ENCODE measurements around the gene TMEM187. TPM values are rescaled to one million over a fixed set of nuclear protein-coding genes. Genes with fewer than 3 reads are reported as not detected.

TMEM187 gene
- total and polyA plus RNA-seq, 8 donors = 3.9 to 13.5 (median 6.3) TPM

GRCh38 chrX:154012336-154012991, 39.9 kb downstream of the TMEM187 start:
- ATAC-seq = peak; percentile 58
- Histone ChIP-seq H3K4me3 (no peak overlapping the region), H3K9me3 (no peaks in the 10 kb centered on the region), H3K27me3 (peaks cover 0 to 1% of the 10 kb centered on the region in 2 donors), H3K4me1 (peaks cover 0 to 46% of the 10 kb centered on the region in 2 donors), H3K36me3 (peaks cover 0 to 65% of the 10 kb centered on the region in 2 donors), H3K27ac (no peak overlapping the region)
- intact Hi-C loops (cut with DNase I) = no loop called here
- peak in 3 of 4 donors; percentile 25 to 55 (median 38) for DNase-seq
- no peak for TF ChIP-seq CTCF (IDR thresholded peaks at IDR 0.05)

- intact Hi-C loops (cut with DNase I) = no loop called here
Observed at GRCh38 chrX:154013001-154013421, 40.5 kb downstream of the TMEM187 start.

GRCh38 chrX:154013614-154014360, 41.2 kb downstream of the TMEM187 start:
- no peaks in the 10 kb centered on the region for H3K9me3 ChIP-seq
- peaks cover 0 to 47% of the 10 kb centered on the region in 2 donors for H3K4me1 ChIP-seq
- DNase-seq = peak in 2 of 4 donors; percentile 62 to 81
- H3K36me3 ChIP-seq = peaks cover 0 to 73% of the 10 kb centered on the region in 2 donors
- peak; percentile 79 to 93 for TF ChIP-seq CTCF (IDR thresholded peaks at IDR 0.05)
- no peaks in the 10 kb centered on the region for H3K27me3 ChIP-seq
- H3K4me3 ChIP-seq = no peak overlapping the region
- ATAC-seq = peak; percentile 64
- H3K27ac ChIP-seq = no peak overlapping the region
- intact Hi-C loops (cut with DNase I) = no loop called here

More at GRCh38 chrX:154013001-154013421, 40.5 kb downstream of the TMEM187 start:
- no peaks in the 10 kb centered on the region for H3K27me3 ChIP-seq
- H3K4me1 ChIP-seq = peaks cover 0 to 47% of the 10 kb centered on the region in 2 donors
- no peaks in the 10 kb centered on the region for H3K9me3 ChIP-seq
- no peak overlapping the region for H3K27ac ChIP-seq
- H3K4me3 ChIP-seq = no peak overlapping the region
- peaks cover 0 to 71% of the 10 kb centered on the region in 2 donors for H3K36me3 ChIP-seq
- TF ChIP-seq CTCF (IDR thresholded peaks at IDR 0.05) = no peak
- DNase-seq (peak in 1 of 4 donors; percentile 39), ATAC-seq (peak; percentile 10)

- ATAC-seq = no peak
- H3K27me3 ChIP-seq = no peaks in the 10 kb centered on the region
- intact Hi-C loops (cut with DNase I) = no loop called here
Observed at GRCh38 chrX:154014429-154015380, 42.2 kb downstream of the TMEM187 start.

More at GRCh38 chrX:154014429-154015380, 42.2 kb downstream of the TMEM187 start:
- Histone ChIP-seq H3K36me3 (peaks cover 0 to 73% of the 10 kb centered on the region in 2 donors), H3K4me3 (no peak overlapping the region), H3K4me1 (peaks cover 0 to 49% of the 10 kb centered on the region in 2 donors), H3K27ac (no peak overlapping the region), H3K9me3 (no peaks in the 10 kb centered on the region)
- DNase-seq = peak in 1 of 4 donors; percentile 37
- no peak for TF ChIP-seq CTCF (IDR thresholded peaks at IDR 0.05)
